Measurements from ENCODE around the gene PLPP4.

- TF ChIP-seq CTCF (conservative IDR thresholded peaks at IDR 0.05; ENCODE audit: low read depth, low read length) (no peak), EZH2 (IDR thresholded peaks at IDR 0.05; ENCODE audit: low read length, unreplicated experiment) (no peak), EZH2phosphoT487 (IDR thresholded peaks at IDR 0.05; ENCODE audit: borderline replicate concordance, low read length) (no peak)
These were observed 9.0 kb downstream of the PLPP4 start for GRCh38 chr10:120466006-120466405.

All from PC-3 (cell line).